Measurements from ENCODE around the gene LYPD8.

DNA sequence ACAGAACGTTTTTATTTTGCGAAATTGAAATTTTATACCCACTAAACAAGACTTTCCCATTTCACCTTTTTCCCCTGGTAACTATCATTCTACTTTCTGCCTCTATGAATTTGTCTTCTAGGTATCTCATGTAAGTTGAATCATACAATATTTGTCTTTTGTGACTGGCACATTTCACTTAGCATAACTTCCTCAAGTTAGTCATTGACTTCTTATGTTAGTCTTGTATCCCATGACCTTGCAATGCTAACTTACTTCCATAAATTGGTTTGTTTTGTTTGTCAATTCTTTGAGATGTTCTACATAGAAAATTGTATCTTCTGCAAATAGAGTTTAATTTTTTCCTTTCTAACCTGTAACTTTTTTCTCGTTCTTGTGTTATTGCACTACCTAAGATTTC, 43.2 kb upstream of the LYPD8 start:
- TF ChIP-seq, protein P1, sequence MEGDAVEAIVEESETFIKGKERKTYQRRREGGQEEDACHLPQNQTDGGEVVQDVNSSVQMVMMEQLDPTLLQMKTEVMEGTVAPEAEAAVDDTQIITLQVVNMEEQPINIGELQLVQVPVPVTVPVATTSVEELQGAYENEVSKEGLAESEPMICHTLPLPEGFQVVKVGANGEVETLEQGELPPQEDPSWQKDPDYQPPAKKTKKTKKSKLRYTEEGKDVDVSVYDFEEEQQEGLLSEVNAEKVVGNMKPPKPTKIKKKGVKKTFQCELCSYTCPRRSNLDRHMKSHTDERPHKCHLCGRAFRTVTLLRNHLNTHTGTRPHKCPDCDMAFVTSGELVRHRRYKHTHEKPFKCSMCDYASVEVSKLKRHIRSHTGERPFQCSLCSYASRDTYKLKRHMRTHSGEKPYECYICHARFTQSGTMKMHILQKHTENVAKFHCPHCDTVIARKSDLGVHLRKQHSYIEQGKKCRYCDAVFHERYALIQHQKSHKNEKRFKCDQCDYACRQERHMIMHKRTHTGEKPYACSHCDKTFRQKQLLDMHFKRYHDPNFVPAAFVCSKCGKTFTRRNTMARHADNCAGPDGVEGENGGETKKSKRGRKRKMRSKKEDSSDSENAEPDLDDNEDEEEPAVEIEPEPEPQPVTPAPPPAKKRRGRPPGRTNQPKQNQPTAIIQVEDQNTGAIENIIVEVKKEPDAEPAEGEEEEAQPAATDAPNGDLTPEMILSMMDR (IDR thresholded peaks at IDR 0.05 in 4 of 5, conservative IDR thresholded peaks at IDR 0.05 in 1 of 5): no peak
- no peak for TF ChIP-seq POLR2A (IDR thresholded peaks at IDR 0.05)
